GM18508 (cell line): ENCODE data around the gene CGB1.
"Not testable (repeated sequence)": the region's sequence is repeated elsewhere in the genome, so short reads cannot be mapped to it uniquely, and the experiment has no call there.

Experiments
- ATAC-seq: cut with Tn5 transposase; IDR thresholded peaks from one replicate; pipeline ENCODE4 v1.9.1; 2021; ENCODE audit warnings: moderate number of reproducible peaks; ENCODE audit not compliant: insufficient read depth, unreplicated experiment

CGB1 gene

GRCh38 chr19:49025088-49025487 is 11.6 kb downstream of the CGB1 start:
- not testable (repeated sequence) for ATAC-seq

- ATAC-seq: not testable (repeated sequence)
Observed at GRCh38 chr19:49024233-49024632, 12.5 kb downstream of the CGB1 start, which contains the start of gene CGB3. TSS of gene CGB3 (minus strand) at chr19:49024333. CDS start at chr19:49023971, 362 bp downstream.

GRCh38 chr19:49022116-49022515 is 14.6 kb downstream of the CGB1 start:
- ATAC-seq: no peak

GRCh38 chr19:49020931-49021895 is 15.5 kb downstream of the CGB1 start:
- no peak for ATAC-seq

GRCh38 chr19:49020342-49020741 is 16.4 kb downstream of the CGB1 start:
- ATAC-seq: no peak

GRCh38 chr19:49019242-49019932 is 17.3 kb downstream of the CGB1 start:
- ATAC-seq: no peak

GRCh38 chr19:49018388-49019241 is 18.1 kb downstream of the CGB1 start:
- not testable (repeated sequence) for ATAC-seq

- no peak for ATAC-seq
Observed at GRCh38 chr19:49017666-49018351, 18.9 kb downstream of the CGB1 start.

GRCh38 chr19:49017041-49017665 is 19.5 kb downstream of the CGB1 start, which contains the start of gene LHB:
TSS of gene LHB (minus strand) at chr19:49017091. CDS start at chr19:49017081, 10 bp downstream.
- no peak for ATAC-seq

- no peak for ATAC-seq
Observed at GRCh38 chr19:49016067-49016839, 20.4 kb downstream of the CGB1 start.

GRCh38 chr19:49014870-49015255 is 21.8 kb downstream of the CGB1 start:
- ATAC-seq: no peak

- no peak for ATAC-seq
Observed at GRCh38 chr19:49014123-49014869, 22.4 kb downstream of the CGB1 start.

GRCh38 chr19:49011194-49011593 is 25.5 kb downstream of the CGB1 start:
- ATAC-seq: no peak

- ATAC-seq: no peak
Observed at GRCh38 chr19:49010453-49010852, 26.2 kb downstream of the CGB1 start.

- no peak for ATAC-seq
Observed at GRCh38 chr19:49009828-49010227, 26.9 kb downstream of the CGB1 start.

- no peak for ATAC-seq
Observed at GRCh38 chr19:49006905-49007304, 29.8 kb downstream of the CGB1 start.

- ATAC-seq: no peak
Observed at GRCh38 chr19:49004964-49005614, 31.6 kb downstream of the CGB1 start.
